ENCODE measurements around the gene TRIM28.

DNA sequence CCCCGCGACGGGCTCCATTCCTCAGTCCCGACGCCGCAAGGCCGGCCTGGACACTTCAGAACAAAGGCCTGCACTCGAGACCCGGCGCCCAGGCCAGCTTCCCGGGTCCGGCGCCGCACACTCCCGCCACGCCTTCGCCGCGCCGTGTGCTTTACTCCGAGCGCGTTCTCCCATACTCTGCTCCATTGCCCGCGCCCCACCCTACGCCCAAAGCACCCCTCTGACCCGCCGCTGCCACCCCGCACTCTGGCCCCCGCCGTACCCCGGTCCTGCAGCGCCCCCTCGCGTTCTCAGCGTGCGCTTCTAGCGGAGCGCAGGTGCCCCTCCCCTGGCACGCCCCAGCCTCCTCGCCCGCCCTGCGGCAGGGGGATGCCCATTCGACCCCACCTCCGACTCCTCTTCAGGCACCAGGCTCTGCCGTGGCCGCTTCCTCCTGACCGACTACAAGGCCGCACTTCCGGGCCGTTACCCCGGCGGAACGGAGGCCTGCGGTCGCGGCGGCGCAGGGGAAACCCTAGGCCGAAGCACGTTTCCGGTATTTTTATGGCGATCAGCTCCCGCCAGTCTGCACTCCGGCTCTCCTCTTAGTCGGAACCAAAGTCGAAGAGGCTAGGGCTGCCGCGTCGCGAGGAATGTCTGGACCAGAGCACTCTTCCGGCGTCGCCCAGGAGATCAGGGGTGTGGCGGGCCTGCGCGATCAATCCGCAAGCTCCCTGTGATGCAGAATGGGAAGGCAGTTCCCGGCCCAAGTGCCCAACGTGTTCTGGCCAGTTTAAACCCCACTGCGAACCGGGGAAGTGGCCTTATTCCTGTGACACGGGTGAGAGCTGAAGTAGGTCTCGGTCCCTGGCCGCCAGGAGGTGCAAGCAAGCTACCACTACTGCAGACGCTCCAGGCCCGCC lies 24.3 kb upstream of the TRIM28 start, which contains the start of gene ZBTB45:
- no peak for TF ChIP-seq EZH2 (IDR thresholded peaks at IDR 0.05)
- peak; percentile 84 for TF ChIP-seq POLR2AphosphoS5 (IDR thresholded peaks at IDR 0.05; ENCODE audit: borderline replicate concordance, low read depth, low read length)
